ENCODE data around the gene ATG4A. TPM values are rescaled to one million over a fixed set of nuclear protein-coding genes. Genes with fewer than 3 reads are reported as not detected.

Gene ATG4A
- total and polyA plus RNA-seq, 9 of the 15 experiments (the other 6 are each of a cell fraction or from before 2014, with no cell fraction given), result 7.3 to 24.5 (median 16.6) TPM

DNA sequence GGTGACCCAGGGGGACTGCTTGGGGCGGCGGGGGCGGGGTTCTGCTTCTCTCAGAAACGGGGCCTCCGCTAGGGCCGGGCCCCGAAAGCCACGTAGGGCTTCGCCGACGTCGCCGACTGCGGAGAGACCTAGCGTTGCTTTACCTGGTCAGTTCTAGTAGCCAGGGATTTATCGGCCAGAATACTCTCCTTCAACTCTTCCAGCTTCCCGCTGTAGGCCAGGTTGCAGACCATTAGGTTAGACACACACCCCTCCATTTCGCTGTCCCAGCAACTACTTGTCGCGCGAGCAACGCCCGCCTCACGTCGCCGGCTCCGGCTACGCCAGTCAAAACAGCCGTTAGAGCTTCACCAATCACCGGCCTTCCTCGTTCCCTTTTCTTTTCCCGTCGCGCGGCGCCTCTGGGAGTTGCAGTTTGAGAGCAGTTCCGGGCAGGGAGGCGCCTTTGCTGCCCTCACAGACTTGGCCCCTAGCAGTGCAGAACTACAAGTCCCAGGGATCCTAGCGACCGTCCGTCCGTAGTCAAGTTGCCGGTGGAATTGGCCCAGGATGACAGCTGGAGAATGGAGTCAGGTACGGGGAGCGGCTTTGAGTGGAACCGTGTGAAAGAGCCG lies at the start of gene ATG4A, which contains the start of gene PSMD10 (continued):
- TF ChIP-seq, protein P1, sequence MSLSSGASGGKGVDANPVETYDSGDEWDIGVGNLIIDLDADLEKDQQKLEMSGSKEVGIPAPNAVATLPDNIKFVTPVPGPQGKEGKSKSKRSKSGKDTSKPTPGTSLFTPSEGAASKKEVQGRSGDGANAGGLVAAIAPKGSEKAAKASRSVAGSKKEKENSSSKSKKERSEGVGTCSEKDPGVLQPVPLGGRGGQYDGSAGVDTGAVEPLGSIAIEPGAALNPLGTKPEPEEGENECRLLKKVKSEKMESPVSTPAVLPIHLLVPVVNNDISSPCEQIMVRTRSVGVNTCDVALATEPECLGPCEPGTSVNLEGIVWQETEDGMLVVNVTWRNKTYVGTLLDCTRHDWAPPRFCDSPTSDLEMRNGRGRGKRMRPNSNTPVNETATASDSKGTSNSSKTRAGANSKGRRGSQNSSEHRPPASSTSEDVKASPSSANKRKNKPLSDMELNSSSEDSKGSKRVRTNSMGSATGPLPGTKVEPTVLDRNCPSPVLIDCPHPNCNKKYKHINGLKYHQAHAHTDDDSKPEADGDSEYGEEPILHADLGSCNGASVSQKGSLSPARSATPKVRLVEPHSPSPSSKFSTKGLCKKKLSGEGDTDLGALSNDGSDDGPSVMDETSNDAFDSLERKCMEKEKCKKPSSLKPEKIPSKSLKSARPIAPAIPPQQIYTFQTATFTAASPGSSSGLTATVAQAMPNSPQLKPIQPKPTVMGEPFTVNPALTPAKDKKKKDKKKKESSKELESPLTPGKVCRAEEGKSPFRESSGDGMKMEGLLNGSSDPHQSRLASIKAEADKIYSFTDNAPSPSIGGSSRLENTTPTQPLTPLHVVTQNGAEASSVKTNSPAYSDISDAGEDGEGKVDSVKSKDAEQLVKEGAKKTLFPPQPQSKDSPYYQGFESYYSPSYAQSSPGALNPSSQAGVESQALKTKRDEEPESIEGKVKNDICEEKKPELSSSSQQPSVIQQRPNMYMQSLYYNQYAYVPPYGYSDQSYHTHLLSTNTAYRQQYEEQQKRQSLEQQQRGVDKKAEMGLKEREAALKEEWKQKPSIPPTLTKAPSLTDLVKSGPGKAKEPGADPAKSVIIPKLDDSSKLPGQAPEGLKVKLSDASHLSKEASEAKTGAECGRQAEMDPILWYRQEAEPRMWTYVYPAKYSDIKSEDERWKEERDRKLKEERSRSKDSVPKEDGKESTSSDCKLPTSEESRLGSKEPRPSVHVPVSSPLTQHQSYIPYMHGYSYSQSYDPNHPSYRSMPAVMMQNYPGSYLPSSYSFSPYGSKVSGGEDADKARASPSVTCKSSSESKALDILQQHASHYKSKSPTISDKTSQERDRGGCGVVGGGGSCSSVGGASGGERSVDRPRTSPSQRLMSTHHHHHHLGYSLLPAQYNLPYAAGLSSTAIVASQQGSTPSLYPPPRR (CRISPR knock-in tag; IDR thresholded peaks at IDR 0.05; ENCODE audit: borderline replicate concordance), result no peak
- TF ChIP-seq CBFA2T2 (conservative IDR thresholded peaks at IDR 0.05) (no peak), ARID1B (IDR thresholded peaks at IDR 0.05) (no peak), CBX5 (IDR thresholded peaks at IDR 0.05; ENCODE audit: borderline replicate concordance, low read depth) (no peak), SMARCB1 (IDR thresholded peaks at IDR 0.05; ENCODE audit: insufficient read length, low read depth) (no peak), CEBPB (tag; IDR thresholded peaks at IDR 0.05) (no peak), RBBP5 (IDR thresholded peaks at IDR 0.05; ENCODE audit: borderline replicate concordance, insufficient read depth, low read length, poor library complexity, severe bottlenecking) (peak; percentile 70), SUPT5H (IDR thresholded peaks at IDR 0.05) (peak; percentile 77), SMAD3 (CRISPR knock-in tag; conservative IDR thresholded peaks at IDR 0.05) (no peak), POLR2B (IDR thresholded peaks at IDR 0.05; ENCODE audit: low read depth, partially characterized antibody) (peak; percentile 58), ERF (CRISPR knock-in tag; IDR thresholded peaks at IDR 0.05) (no peak), JUN (IDR thresholded peaks at IDR 0.05; ENCODE audit: borderline replicate concordance, low read depth, low read length) (no peak), JUN (CRISPR knock-in tag; IDR thresholded peaks at IDR 0.05; ENCODE audit: borderline replicate concordance) (no peak)
- TF ChIP-seq, protein P2, sequence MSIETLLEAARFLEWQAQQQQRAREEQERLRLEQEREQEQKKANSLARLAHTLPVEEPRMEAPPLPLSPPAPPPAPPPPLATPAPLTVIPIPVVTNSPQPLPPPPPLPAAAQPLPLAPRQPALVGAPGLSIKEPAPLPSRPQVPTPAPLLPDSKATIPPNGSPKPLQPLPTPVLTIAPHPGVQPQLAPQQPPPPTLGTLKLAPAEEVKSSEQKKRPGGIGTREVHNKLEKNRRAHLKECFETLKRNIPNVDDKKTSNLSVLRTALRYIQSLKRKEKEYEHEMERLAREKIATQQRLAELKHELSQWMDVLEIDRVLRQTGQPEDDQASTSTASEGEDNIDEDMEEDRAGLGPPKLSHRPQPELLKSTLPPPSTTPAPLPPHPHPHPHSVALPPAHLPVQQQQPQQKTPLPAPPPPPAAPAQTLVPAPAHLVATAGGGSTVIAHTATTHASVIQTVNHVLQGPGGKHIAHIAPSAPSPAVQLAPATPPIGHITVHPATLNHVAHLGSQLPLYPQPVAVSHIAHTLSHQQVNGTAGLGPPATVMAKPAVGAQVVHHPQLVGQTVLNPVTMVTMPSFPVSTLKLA (conservative IDR thresholded peaks at IDR 0.05), result peak in 1 of 2 experiments; percentile 69; a peak in 1 of 4 replicates
- TF ChIP-seq, protein P3, sequence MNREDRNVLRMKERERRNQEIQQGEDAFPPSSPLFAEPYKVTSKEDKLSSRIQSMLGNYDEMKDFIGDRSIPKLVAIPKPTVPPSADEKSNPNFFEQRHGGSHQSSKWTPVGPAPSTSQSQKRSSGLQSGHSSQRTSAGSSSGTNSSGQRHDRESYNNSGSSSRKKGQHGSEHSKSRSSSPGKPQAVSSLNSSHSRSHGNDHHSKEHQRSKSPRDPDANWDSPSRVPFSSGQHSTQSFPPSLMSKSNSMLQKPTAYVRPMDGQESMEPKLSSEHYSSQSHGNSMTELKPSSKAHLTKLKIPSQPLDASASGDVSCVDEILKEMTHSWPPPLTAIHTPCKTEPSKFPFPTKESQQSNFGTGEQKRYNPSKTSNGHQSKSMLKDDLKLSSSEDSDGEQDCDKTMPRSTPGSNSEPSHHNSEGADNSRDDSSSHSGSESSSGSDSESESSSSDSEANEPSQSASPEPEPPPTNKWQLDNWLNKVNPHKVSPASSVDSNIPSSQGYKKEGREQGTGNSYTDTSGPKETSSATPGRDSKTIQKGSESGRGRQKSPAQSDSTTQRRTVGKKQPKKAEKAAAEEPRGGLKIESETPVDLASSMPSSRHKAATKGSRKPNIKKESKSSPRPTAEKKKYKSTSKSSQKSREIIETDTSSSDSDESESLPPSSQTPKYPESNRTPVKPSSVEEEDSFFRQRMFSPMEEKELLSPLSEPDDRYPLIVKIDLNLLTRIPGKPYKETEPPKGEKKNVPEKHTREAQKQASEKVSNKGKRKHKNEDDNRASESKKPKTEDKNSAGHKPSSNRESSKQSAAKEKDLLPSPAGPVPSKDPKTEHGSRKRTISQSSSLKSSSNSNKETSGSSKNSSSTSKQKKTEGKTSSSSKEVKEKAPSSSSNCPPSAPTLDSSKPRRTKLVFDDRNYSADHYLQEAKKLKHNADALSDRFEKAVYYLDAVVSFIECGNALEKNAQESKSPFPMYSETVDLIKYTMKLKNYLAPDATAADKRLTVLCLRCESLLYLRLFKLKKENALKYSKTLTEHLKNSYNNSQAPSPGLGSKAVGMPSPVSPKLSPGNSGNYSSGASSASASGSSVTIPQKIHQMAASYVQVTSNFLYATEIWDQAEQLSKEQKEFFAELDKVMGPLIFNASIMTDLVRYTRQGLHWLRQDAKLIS (CRISPR knock-in tag; IDR thresholded peaks at IDR 0.05), result 0 out of 2 replicates have a peak, but pooled peaks have one; percentile 58
- TF ChIP-seq, protein P4, sequence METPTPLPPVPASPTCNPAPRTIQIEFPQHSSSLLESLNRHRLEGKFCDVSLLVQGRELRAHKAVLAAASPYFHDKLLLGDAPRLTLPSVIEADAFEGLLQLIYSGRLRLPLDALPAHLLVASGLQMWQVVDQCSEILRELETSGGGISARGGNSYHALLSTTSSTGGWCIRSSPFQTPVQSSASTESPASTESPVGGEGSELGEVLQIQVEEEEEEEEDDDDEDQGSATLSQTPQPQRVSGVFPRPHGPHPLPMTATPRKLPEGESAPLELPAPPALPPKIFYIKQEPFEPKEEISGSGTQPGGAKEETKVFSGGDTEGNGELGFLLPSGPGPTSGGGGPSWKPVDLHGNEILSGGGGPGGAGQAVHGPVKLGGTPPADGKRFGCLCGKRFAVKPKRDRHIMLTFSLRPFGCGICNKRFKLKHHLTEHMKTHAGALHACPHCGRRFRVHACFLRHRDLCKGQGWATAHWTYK (CRISPR knock-in tag; IDR thresholded peaks at IDR 0.05), result no peak

Data from K562 (cell line).